ENCODE measurements around the gene RFPL3. TPM values are rescaled to one million over a fixed set of nuclear protein-coding genes. Genes with fewer than 3 reads are reported as not detected.

Gene RFPL3
- total and polyA plus RNA-seq, 10 of the 15 experiments (the other 5 are each of a cell fraction or from before 2014, with no cell fraction given): not detected

DNA sequence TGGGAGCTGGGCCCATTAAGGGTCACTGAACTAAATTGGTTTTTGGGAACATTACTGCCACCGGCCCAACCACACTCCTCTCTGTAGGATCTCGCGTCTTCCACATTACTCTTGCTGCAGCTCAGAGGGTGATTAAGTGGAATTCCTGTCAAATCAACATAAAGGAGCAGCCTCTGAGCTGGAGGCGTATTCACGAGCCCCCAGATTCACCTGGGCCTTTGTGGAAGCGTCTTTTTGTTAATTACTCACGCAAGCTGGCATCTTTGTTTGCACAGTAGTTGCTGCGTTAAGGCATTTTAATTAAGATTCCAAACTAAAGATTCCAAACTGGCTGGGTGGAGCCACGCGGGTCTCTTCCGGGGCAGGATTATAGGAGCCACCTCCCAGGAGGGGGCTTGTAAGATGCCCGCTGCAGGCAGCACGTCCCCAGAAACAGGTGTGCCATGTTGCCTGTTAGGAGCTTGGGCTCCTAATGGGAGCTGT, 21.5 kb upstream of the RFPL3 start:
- ChIA-PET CTCF (interaction anchor here (1.1 kb wide), 2 partner anchors 133 to 137 kb away, joined by 3 read pairs; no protein-coding TSS in a partner anchor), POLR2A (no interaction called here), SMC1A (ENCODE audit: uncharacterized antibody, unreplicated experiment) (interaction anchor here (1.1 kb wide), 1 partner anchor 137 kb away, joined by 3 read pairs; no protein-coding TSS in a partner anchor), RAD21 (ENCODE audit: unreplicated experiment) (no interaction called here)
- Histone ChIP-seq H3K79me2 (ENCODE audit: control insufficient read depth, insufficient read depth, low read length) (no peaks in the 10 kb centered on the region), H3K4me3 (no peak overlapping the region), H3K9ac (ENCODE audit: control insufficient read depth, insufficient read depth, low read length) (no peak overlapping the region), H3K36me3 (ENCODE audit: control insufficient read depth in 2 of 2, insufficient read depth in 2 of 2, low read length in 1 of 2) (no peaks in the 10 kb centered on the region), H3K9me3 (replicated peaks; ENCODE audit: control insufficient read depth, insufficient read depth, low read length) (no peaks in the 10 kb centered on the region), H3K27me3 (replicated peaks in 1 of 2; ENCODE audit: control insufficient read depth in 2 of 2, insufficient read depth in 2 of 2, low read length in 1 of 2) (no peaks in the 10 kb centered on the region; a peak in 1 of 4 replicates), H3K4me1 (ENCODE audit: control insufficient read depth, insufficient read depth, low read length) (no peaks in the 10 kb centered on the region), H3K27ac (ENCODE audit: control insufficient read depth, insufficient read depth) (no peak overlapping the region), H3K4me2 (ENCODE audit: control insufficient read depth, insufficient read depth) (no peak overlapping the region), H4K20me1 (ENCODE audit: control insufficient read depth, insufficient read depth) (no peaks in the 10 kb centered on the region), H2AFZ (ENCODE audit: control insufficient read depth, low read depth, low read length) (no peak overlapping the region)
- no peak for ATAC-seq
- in situ Hi-C loops (cut with MboI): no loop called here
- DNase-seq (ENCODE audit: low read depth, low spot score): no peak
- no peak for FAIRE-seq
- BruUV-seq (replicated peaks): no TSS peak
- 40% methylated on average over 13 of the region's 13 CpGs for WGBS (ENCODE audit: insufficient coverage, insufficient replicate concordance, low lambda C conversion rate, missing lambda C conversion rate)
- intact Hi-C loops (cut with micrococcal nuclease; ENCODE audit: unreplicated experiment): no loop called here
- TF ChIP-seq EZH2 (IDR thresholded peaks at IDR 0.05; ENCODE audit: borderline replicate concordance, control insufficient read depth, low read depth, low read length): no peak
- TF ChIP-seq CBX3 (IDR thresholded peaks at IDR 0.05; ENCODE audit: borderline replicate concordance, low read depth): no peak
- no peak for TF ChIP-seq HDAC6 (IDR thresholded peaks at IDR 0.05; ENCODE audit: unreplicated experiment)
- TF ChIP-seq, protein P1, sequence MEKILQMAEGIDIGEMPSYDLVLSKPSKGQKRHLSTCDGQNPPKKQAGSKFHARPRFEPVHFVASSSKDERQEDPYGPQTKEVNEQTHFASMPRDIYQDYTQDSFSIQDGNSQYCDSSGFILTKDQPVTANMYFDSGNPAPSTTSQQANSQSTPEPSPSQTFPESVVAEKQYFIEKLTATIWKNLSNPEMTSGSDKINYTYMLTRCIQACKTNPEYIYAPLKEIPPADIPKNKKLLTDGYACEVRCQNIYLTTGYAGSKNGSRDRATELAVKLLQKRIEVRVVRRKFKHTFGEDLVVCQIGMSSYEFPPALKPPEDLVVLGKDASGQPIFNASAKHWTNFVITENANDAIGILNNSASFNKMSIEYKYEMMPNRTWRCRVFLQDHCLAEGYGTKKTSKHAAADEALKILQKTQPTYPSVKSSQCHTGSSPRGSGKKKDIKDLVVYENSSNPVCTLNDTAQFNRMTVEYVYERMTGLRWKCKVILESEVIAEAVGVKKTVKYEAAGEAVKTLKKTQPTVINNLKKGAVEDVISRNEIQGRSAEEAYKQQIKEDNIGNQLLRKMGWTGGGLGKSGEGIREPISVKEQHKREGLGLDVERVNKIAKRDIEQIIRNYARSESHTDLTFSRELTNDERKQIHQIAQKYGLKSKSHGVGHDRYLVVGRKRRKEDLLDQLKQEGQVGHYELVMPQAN (conservative IDR thresholded peaks at IDR 0.05): no peak
- TF ChIP-seq, protein P2, sequence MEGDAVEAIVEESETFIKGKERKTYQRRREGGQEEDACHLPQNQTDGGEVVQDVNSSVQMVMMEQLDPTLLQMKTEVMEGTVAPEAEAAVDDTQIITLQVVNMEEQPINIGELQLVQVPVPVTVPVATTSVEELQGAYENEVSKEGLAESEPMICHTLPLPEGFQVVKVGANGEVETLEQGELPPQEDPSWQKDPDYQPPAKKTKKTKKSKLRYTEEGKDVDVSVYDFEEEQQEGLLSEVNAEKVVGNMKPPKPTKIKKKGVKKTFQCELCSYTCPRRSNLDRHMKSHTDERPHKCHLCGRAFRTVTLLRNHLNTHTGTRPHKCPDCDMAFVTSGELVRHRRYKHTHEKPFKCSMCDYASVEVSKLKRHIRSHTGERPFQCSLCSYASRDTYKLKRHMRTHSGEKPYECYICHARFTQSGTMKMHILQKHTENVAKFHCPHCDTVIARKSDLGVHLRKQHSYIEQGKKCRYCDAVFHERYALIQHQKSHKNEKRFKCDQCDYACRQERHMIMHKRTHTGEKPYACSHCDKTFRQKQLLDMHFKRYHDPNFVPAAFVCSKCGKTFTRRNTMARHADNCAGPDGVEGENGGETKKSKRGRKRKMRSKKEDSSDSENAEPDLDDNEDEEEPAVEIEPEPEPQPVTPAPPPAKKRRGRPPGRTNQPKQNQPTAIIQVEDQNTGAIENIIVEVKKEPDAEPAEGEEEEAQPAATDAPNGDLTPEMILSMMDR (IDR thresholded peaks at IDR 0.05 in 2 of 3, conservative IDR thresholded peaks at IDR 0.05 in 1 of 3; ENCODE audit: control insufficient read depth in 2 of 3, extremely low read depth in 1 of 3, insufficient read depth in 1 of 3, low read depth in 3 of 3, low read length in 3 of 3): no peak
- TF ChIP-seq, protein P3, sequence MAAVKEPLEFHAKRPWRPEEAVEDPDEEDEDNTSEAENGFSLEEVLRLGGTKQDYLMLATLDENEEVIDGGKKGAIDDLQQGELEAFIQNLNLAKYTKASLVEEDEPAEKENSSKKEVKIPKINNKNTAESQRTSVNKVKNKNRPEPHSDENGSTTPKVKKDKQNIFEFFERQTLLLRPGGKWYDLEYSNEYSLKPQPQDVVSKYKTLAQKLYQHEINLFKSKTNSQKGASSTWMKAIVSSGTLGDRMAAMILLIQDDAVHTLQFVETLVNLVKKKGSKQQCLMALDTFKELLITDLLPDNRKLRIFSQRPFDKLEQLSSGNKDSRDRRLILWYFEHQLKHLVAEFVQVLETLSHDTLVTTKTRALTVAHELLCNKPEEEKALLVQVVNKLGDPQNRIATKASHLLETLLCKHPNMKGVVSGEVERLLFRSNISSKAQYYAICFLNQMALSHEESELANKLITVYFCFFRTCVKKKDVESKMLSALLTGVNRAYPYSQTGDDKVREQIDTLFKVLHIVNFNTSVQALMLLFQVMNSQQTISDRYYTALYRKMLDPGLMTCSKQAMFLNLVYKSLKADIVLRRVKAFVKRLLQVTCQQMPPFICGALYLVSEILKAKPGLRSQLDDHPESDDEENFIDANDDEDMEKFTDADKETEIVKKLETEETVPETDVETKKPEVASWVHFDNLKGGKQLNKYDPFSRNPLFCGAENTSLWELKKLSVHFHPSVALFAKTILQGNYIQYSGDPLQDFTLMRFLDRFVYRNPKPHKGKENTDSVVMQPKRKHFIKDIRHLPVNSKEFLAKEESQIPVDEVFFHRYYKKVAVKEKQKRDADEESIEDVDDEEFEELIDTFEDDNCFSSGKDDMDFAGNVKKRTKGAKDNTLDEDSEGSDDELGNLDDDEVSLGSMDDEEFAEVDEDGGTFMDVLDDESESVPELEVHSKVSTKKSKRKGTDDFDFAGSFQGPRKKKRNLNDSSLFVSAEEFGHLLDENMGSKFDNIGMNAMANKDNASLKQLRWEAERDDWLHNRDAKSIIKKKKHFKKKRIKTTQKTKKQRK (IDR thresholded peaks at IDR 0.05; ENCODE audit: low read depth, low read length): no peak
- no peak for TF ChIP-seq TARDBP (IDR thresholded peaks at IDR 0.05; ENCODE audit: borderline replicate concordance)
- no peak for TF ChIP-seq WRNIP1 (IDR thresholded peaks at IDR 0.05; ENCODE audit: borderline replicate concordance, low read depth, low read length)
- TF ChIP-seq MYC (IDR thresholded peaks at IDR 0.05; ENCODE audit: insufficient read depth, insufficient read length, insufficient replicate concordance, low read length, severe bottlenecking): no peak
- TF ChIP-seq, protein P4, sequence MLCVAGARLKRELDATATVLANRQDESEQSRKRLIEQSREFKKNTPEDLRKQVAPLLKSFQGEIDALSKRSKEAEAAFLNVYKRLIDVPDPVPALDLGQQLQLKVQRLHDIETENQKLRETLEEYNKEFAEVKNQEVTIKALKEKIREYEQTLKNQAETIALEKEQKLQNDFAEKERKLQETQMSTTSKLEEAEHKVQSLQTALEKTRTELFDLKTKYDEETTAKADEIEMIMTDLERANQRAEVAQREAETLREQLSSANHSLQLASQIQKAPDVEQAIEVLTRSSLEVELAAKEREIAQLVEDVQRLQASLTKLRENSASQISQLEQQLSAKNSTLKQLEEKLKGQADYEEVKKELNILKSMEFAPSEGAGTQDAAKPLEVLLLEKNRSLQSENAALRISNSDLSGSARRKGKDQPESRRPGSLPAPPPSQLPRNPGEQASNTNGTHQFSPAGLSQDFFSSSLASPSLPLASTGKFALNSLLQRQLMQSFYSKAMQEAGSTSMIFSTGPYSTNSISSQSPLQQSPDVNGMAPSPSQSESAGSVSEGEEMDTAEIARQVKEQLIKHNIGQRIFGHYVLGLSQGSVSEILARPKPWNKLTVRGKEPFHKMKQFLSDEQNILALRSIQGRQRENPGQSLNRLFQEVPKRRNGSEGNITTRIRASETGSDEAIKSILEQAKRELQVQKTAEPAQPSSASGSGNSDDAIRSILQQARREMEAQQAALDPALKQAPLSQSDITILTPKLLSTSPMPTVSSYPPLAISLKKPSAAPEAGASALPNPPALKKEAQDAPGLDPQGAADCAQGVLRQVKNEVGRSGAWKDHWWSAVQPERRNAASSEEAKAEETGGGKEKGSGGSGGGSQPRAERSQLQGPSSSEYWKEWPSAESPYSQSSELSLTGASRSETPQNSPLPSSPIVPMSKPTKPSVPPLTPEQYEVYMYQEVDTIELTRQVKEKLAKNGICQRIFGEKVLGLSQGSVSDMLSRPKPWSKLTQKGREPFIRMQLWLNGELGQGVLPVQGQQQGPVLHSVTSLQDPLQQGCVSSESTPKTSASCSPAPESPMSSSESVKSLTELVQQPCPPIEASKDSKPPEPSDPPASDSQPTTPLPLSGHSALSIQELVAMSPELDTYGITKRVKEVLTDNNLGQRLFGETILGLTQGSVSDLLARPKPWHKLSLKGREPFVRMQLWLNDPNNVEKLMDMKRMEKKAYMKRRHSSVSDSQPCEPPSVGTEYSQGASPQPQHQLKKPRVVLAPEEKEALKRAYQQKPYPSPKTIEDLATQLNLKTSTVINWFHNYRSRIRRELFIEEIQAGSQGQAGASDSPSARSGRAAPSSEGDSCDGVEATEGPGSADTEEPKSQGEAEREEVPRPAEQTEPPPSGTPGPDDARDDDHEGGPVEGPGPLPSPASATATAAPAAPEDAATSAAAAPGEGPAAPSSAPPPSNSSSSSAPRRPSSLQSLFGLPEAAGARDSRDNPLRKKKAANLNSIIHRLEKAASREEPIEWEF (IDR thresholded peaks at IDR 0.05; ENCODE audit: insufficient replicate concordance, low read depth, low read length): no peak

Data from GM12878 (cell line).